Neutrophil (primary cell): Measurements from ENCODE around the gene MYO1E.
"Not testable (repeated sequence)": the region's sequence is repeated elsewhere in the genome, so short reads cannot be mapped to it uniquely, and the experiment has no call there.

Experiments used
- H3K27ac ChIP-seq: fragments of 200-600 bp; sonication (generic); 2 replicates; pipeline ENCODE4 v1.5.1; 2016; ENCODE audit warnings: mild to moderate bottlenecking, moderate library complexity
- H3K27me3 ChIP-seq: fragments of 200-600 bp; sonication (generic); 2 replicates; pipeline ENCODE4 v1.6.0; 2016; ENCODE audit warnings: mild to moderate bottlenecking
- H3K36me3 ChIP-seq: fragments of 200-600 bp; sonication (generic); 2 replicates; pipeline ENCODE4 v1.5.1; 2017
- H3K4me1 ChIP-seq, 2 experiments: fragments of 200-600 bp in 1 of 2; sonication (generic) in 1 of 2; 1 replicate in 1 of 2; 2 replicates in 1 of 2; pipeline versions ENCODE4 v1.5.1 to v1.6.1; 2013 to 2016; ENCODE audit warnings: low read depth in 1 of 2, low read length in 1 of 2, mild to moderate bottlenecking in 1 of 2, moderate library complexity in 1 of 2; ENCODE audit not compliant: control insufficient read depth in 1 of 2, insufficient read depth in 1 of 2
- H3K4me3 ChIP-seq, 2 experiments: fragments of 200-600 bp in 1 of 2; sonication (generic) in 1 of 2; 1 replicate in 1 of 2; 2 replicates in 1 of 2; pipeline ENCODE4 v1.5.1; 2013 to 2016; ENCODE audit warnings: low read depth in 1 of 2, low read length in 1 of 2, mild to moderate bottlenecking in 1 of 2, moderate library complexity in 1 of 2
- H3K9me3 ChIP-seq: fragments of 200-600 bp; sonication (generic); 2 replicates; pipeline ENCODE4 v1.5.1; 2016
- CTCF ChIP-seq: fragments of 200-600 bp; sonication (generic); IDR thresholded peaks from 2 replicates; pipeline ENCODE4 v1.5.1; 2016; ENCODE audit warnings: antibody characterized with exemption

MYO1E gene

DNA sequence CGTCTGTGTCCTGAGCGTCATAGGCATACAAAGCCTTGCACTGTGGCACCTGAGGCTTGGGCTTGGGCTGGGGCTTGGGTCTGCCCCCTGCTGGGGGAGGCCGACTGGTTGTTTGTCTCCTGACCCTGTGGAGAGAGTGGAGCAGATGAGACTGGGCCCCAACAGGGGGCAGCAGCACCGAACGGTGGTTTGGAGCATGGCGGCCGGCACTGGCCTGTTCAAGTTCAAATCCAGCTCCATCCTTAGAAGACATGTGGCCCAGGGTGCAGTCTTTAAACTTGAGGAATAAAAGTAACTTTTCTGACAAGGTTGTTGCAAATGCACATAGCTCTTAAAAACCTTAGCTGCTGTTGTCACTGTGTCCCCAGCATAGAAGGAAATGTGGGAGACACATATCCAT, 234.4 kb downstream of the MYO1E start:
- H3K27me3 ChIP-seq: no peaks in the 10 kb centered on the region
- no peaks in the 10 kb centered on the region for H3K4me1 ChIP-seq
- H3K9me3 ChIP-seq: no peaks in the 10 kb centered on the region
- H3K4me3 ChIP-seq: no peak overlapping the region
- peaks cover 57% of the 10 kb centered on the region for H3K36me3 ChIP-seq
- peak; percentile 37 for TF ChIP-seq CTCF
- no peak overlapping the region for H3K27ac ChIP-seq

DNA sequence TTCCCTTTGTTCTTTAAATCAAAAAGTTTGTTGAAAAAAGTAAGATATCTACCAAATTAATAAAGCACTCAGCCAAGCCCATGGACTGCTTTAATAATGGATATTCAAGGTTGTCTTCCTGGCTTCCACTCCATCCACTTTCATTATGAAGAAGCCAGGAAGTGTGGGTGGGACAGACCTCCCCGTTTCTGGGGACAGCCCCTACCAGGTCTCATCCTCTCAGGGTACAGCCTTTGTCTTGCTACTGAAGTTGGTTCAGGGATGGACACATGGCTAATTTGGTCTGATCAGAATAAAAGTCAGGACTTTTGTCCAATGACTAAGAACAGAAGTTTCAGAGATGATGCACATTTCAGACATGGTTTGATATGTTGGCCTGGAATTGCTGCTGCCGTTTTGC, 235.1 kb downstream of the MYO1E start:
- Histone ChIP-seq H3K27me3 (no peaks in the 10 kb centered on the region), H3K36me3 (peaks cover 61% of the 10 kb centered on the region), H3K4me3 (no peak overlapping the region), H3K4me1 (no peaks in the 10 kb centered on the region), H3K27ac (no peak overlapping the region), H3K9me3 (no peaks in the 10 kb centered on the region)
- TF ChIP-seq CTCF: no peak

DNA sequence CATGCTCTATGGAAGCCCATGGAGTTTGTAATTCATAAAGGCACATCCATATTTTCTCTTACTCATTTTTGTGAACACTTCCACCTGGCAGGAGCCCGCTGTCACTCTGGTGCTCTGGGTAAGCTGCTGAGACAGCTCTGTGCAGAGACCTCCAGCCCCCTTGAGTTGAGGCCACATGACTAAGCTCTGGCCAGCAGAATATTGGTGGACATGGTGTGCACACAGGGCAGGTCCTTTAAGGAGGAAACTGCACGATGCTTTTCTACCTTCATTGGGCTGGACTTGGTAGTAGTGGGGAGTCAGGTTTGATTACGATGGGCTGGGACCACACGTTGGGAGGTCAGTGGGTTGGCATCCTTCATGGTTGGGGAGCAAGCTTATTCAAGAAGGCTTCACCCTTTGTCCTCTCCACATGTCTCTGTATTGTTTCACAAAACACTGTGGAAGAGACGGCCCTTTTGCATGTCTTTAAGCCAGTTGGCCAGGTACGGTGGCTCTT, 238.7 kb downstream of the MYO1E start:
- peaks cover 54% of the 10 kb centered on the region for H3K36me3 ChIP-seq
- H3K27me3 ChIP-seq: no peaks in the 10 kb centered on the region
- H3K9me3 ChIP-seq: no peaks in the 10 kb centered on the region
- no peak overlapping the region for H3K27ac ChIP-seq
- H3K4me1 ChIP-seq: no peaks in the 10 kb centered on the region
- no peak overlapping the region for H3K4me3 ChIP-seq
- TF ChIP-seq CTCF: no peak

- H3K4me3 ChIP-seq: no peak overlapping the region
- H3K4me1 ChIP-seq: no peaks in the 10 kb centered on the region
- TF ChIP-seq CTCF: no peak
- H3K27me3 ChIP-seq: no peaks in the 10 kb centered on the region
- peaks cover 47% of the 10 kb centered on the region for H3K36me3 ChIP-seq
- H3K27ac ChIP-seq: no peak overlapping the region
- no peaks in the 10 kb centered on the region for H3K9me3 ChIP-seq
These were observed 240.6 kb downstream of the MYO1E start for GRCh38 chr15:59131969-59132562.

DNA sequence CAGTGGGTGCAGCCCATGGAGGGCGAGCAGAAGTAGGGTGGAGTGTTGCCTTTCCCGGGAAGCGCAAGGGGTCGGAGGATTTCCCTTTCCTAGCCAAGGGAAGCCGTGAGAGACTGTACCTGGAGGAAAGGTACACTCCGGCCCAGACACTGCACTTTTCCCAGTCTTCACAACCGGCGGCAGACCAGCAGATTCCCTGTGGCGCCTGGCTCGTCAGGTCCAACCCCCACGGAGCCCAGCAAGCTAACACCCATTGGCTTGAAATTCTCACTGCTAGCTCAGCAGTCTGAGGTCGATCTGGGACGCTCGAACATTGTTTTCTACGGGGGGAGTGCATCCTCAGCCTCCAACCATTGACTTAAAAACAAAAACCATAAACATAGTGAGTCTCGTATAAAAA, 241.2 kb downstream of the MYO1E start:
- Histone ChIP-seq H3K36me3 (peaks cover 44% of the 10 kb centered on the region), H3K4me3 (no peak overlapping the region)
- TF ChIP-seq CTCF: no peak

GRCh38 chr15:59127255-59127654, 245.4 kb downstream of the MYO1E start:
- not testable (repeated sequence) for H3K4me1 ChIP-seq, H3K27me3 ChIP-seq, H3K9me3 ChIP-seq, H3K4me3 ChIP-seq, H3K27ac ChIP-seq
- peaks cover 23% of the 10 kb centered on the region for H3K36me3 ChIP-seq

More for the DNA sequence above, 241.2 kb downstream of the MYO1E start:
- Histone ChIP-seq H3K4me1 (no peaks in the 10 kb centered on the region), H3K9me3 (no peaks in the 10 kb centered on the region), H3K27ac (no peak overlapping the region), H3K27me3 (no peaks in the 10 kb centered on the region)

GRCh38 chr15:59125683-59126082, 247.0 kb downstream of the MYO1E start:
- H3K4me3 ChIP-seq, H3K36me3 ChIP-seq, H3K27me3 ChIP-seq, H3K9me3 ChIP-seq, H3K27ac ChIP-seq: not testable (repeated sequence)
- H3K4me1 ChIP-seq: peaks cover 14 to 15% of the 10 kb centered on the region in 2 experiments
